GM18498 (cell line): Measurements from ENCODE around the gene GDNF.
"Not testable (repeated sequence)": the region's sequence is repeated elsewhere in the genome, so short reads cannot be mapped to it uniquely, and the experiment has no call there.

Experiments
- ATAC-seq: cut with Tn5 transposase; IDR thresholded peaks from one replicate; pipeline ENCODE4 v1.9.1; 2021; ENCODE audit warnings: mild to moderate bottlenecking, moderate library complexity; ENCODE audit not compliant: unreplicated experiment

GDNF gene

DNA sequence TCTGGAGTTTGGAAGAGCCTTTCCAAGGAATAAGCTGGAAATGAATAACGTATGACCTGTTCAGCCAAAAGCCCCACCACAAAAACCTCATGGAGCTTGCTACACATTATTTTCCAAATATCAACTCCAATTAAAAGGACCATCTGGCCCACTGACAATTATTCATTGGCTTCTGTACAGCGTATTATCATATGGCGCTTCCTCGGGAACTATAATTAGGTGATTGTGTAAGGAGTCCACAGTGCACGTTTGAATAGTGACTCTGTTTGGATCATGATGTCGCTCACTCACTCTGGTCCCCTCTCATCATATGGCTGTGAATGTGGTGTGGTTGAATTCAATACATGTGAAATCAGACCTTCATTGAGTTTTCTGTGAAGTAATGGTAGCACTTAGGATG lies 52.1 kb downstream of the GDNF start:
- ATAC-seq = no peak

DNA sequence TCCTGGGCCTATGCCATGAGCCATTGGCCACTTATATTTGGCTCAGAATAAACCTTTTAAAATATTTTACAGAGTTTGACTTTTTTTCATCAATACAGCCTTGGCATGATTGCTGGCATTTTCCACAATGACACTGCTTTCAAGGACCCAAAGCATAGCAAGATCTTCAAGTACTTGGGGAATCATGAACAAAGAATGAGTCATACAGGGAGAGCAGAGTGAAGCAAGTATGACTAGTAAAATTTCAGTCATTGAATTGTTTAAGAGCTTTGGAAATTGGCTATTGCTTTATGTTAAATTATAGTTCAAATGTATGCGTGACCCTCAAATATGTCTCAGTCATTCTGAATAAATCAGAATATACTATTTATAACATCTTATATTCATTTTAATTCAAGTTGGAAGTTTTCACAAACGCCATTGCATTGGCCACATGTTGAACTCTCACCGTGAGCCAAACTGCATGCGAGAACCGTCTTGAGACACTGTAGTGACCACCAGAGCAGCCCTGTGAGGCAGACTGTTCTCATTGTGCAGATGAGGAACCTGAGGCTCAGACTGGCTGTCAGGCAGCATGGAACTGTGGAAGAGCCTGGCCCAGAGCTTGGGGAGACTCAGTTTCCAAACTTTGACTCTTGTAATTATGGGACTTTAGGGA lies 52.9 kb downstream of the GDNF start:
- ATAC-seq = no peak

- ATAC-seq = no peak
Observed at GRCh38 chr5:37786416-37786815, 53.4 kb downstream of the GDNF start.

- ATAC-seq = not testable (repeated sequence)
Observed at GRCh38 chr5:37781409-37781808, 58.4 kb downstream of the GDNF start.

DNA sequence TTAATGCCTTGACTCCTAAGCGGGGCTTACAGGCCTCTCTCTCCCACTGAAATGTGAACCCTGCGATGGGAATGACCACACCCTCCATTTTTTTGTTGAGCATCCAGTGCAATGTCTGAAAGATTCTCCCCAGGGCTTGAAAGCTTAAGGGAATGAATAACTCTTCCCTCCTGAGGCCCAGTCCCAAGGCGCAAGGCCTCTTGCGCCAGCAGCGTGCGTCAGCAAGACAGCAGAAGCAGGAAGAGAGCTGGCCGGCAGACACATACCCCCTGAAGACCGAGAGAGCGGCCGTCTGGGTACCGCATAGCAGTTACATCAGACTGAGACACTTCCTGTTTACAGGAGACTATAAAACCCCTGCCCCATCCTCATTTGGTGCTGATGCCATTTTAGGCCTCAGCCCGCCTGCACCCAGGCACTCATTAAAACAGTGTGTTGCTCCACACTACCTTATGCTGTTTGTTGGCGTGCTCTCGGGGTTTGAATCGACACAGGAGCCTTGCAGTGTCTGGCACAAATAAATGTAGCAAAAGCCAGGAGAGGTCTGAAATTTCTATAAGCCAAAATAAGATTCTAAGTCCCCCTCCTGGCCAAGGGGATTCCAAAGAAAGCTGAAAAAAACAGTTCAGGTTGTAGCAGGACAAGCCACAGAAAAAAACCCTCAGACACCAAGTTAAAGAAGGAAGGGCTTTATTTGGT lies 62.3 kb downstream of the GDNF start:
- no peak for ATAC-seq

DNA sequence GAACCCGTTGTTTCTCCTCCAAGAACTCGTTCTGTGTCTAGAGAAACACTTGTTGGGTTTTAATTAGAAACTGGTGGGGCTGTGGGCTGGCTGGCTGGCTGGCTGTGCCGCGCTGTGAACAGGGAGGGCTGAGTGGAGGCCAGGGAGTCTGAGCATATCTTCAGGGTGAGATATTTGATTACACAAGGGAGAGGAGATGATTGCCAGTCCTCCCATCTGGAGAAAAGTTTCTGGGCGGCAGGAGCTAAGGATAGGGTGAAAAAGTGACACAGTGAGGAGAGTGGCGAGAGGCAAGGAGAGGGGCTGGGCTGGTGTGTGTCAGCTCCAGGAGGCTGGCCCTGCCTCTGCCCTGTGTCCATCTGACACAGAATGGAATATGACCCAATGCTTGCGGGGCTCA lies 63.0 kb downstream of the GDNF start:
- ATAC-seq = no peak

- ATAC-seq = no peak
Observed at GRCh38 chr5:37774912-37775483, 64.8 kb downstream of the GDNF start.

GRCh38 chr5:37773809-37774208 lies 66.0 kb downstream of the GDNF start:
- ATAC-seq = no peak

- no peak for ATAC-seq
Observed at GRCh38 chr5:37772255-37772654, 67.6 kb downstream of the GDNF start.

DNA sequence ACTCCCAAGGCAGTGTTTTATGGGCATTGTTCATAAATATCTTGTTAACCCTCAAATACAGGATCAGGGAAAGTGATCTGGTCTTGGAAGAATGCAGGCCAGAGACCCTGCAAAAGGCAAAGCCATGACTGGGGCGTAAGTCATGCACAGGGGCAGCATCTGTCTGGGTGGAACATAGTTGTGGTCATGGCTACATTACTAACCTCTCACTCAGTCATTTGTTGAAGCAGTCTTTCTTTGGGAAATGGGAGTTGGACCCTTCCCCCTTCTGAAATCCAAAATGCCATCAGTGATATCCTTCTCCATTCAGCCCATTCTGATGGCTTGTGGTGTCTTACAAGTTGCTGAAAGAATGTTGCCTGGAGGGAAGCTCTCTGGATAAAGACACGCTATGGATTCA lies 68.1 kb downstream of the GDNF start:
- ATAC-seq = no peak

DNA sequence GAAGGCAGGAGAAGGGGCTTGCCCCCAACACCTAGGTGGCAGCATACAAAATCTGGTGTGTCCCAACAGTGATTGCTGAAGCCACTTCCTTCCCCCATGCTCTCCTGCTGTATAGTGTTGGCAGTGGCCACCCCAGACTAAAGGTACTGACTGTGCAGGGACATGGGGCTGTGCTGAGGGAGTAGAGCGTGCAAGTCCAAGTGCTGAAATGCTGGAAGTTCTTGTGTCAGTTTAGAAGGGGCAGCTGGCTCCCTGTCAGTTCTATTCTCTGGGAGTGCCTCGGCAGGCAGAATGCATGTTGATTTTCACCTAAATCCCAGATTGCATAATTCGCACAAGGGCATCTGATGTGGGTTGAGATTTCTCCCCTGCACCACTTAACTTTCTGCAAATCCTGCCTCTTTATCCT lies 68.6 kb downstream of the GDNF start:
- no peak for ATAC-seq

DNA sequence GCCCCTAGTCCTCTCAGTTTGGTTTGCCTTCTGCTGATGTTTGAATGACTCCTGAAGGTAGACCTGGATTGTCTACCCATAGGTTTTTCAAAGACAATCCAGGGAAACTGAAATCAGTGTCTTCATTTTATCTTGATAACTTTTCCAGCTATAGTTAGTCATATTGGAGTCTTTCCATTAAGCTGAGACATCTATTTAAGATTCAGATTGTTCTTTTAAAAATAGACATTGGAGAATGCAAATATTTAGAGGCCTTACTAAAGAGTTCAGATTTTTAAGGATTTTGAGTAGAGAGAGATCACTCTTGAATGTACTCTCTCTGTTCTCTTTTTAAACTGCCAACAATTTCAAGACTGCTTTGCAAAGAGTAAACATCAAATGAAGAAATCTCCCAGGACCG lies 69.1 kb downstream of the GDNF start:
- no peak for ATAC-seq

GRCh38 chr5:37769840-37770239 lies 70.0 kb downstream of the GDNF start:
- ATAC-seq = no peak

- ATAC-seq = no peak
Observed at GRCh38 chr5:37769108-37769507, 70.7 kb downstream of the GDNF start.

GRCh38 chr5:37768371-37768770 lies 71.5 kb downstream of the GDNF start:
- no peak for ATAC-seq

DNA sequence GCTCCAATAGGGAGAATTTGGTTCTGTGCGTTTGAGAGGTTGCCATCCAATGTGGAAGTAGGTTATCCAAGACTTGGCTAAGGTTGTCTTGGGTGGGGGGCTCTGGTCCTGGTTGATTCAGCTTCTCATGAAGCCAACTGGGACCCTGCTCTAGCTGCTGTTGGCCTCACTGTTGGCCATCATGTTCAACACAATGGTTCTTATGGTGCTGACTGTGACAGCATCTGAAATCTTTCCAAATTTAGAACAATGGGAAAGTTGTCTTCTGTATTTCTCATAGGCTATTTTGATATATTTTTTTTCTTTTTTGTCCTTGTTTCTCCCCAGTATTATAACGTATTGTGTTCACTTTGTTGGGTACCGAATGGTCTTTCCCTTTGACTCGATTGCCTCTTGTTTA lies 71.9 kb downstream of the GDNF start:
- ATAC-seq = no peak

- no peak for ATAC-seq
Observed at GRCh38 chr5:37767251-37767650, 72.6 kb downstream of the GDNF start.
